ENCODE measurements around the gene PRDM15. TPM values are rescaled to one million over a fixed set of nuclear protein-coding genes. Genes with fewer than 3 reads are reported as not detected.

PRDM15 gene, protein sequence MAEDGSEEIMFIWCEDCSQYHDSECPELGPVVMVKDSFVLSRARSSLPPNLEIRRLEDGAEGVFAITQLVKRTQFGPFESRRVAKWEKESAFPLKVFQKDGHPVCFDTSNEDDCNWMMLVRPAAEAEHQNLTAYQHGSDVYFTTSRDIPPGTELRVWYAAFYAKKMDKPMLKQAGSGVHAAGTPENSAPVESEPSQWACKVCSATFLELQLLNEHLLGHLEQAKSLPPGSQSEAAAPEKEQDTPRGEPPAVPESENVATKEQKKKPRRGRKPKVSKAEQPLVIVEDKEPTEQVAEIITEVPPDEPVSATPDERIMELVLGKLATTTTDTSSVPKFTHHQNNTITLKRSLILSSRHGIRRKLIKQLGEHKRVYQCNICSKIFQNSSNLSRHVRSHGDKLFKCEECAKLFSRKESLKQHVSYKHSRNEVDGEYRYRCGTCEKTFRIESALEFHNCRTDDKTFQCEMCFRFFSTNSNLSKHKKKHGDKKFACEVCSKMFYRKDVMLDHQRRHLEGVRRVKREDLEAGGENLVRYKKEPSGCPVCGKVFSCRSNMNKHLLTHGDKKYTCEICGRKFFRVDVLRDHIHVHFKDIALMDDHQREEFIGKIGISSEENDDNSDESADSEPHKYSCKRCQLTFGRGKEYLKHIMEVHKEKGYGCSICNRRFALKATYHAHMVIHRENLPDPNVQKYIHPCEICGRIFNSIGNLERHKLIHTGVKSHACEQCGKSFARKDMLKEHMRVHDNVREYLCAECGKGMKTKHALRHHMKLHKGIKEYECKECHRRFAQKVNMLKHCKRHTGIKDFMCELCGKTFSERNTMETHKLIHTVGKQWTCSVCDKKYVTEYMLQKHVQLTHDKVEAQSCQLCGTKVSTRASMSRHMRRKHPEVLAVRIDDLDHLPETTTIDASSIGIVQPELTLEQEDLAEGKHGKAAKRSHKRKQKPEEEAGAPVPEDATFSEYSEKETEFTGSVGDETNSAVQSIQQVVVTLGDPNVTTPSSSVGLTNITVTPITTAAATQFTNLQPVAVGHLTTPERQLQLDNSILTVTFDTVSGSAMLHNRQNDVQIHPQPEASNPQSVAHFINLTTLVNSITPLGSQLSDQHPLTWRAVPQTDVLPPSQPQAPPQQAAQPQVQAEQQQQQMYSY
- total RNA-seq = 5.4 and 5.8 TPM in 2 replicates

DNA sequence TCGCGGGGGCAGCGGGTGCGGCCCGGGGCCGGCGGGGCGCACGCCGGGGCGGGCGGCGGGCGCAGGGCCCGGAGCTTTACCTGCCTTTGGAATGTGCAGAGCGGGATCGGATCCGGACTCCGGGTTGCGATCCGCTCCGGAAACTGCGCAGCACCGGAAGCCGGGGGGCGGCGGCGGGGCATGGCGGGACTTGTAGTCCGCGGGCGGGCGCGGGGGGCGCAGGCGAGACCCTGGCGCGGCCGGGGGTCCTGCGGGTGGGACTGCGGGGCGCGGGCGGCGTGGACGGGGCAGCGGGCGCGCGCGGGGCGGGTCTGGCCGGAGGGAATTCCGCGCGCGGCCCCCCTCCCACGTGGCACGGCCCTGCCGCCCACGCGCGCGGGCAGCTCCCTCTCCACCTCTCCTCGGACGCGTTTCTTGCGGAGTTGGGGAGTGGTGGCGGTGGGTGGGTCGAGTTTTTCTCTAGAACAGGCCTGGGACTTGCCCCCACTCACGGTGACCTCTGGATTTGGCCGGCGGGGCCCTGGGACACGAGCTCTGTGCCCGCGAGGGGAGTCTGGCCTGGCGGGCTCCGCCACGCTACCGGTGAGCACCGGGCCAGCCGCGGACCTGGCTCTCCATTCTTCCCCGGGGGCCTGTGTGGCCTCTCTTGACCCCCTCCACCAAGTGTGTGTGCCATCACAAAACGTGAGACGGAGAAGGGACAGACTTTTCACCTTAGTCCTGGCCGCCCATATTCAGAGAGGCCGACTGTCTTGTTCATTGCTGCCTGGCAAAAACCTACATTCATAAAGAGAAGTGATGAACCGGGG is at the start of gene PRDM15:
Gene PRDM15 (minus strand): TSS at position 155 of the 809 bp plus-strand sequence. CDS start 18,981 bp downstream, outside the sequence.
- Histone ChIP-seq H3K4me3 (ENCODE audit: low read depth, low read length) (peak within 1 kb of the TSS; percentile 88), H3K27me3 (ENCODE audit: control insufficient read depth, insufficient read depth, low read length) (no peaks in the 10 kb centered on the region), H3K36me3 (ENCODE audit: control insufficient read depth, insufficient read depth, low read length) (no peaks in the 10 kb centered on the region)
- no peak for TF ChIP-seq CTCF (IDR thresholded peaks at IDR 0.05; ENCODE audit: insufficient read depth, low read length, poor library complexity, severe bottlenecking)
- DNase-seq (ENCODE audit: low read depth) = no peak

GRCh38 chr21:41928621-41929220 is 49.6 kb upstream of the PRDM15 start:
- DNase-seq (ENCODE audit: low read depth) = no peak
- Histone ChIP-seq H3K36me3 (ENCODE audit: control insufficient read depth, insufficient read depth, low read length) (no peaks in the 10 kb centered on the region), H3K27me3 (ENCODE audit: control insufficient read depth, insufficient read depth, low read length) (no peaks in the 10 kb centered on the region), H3K4me3 (ENCODE audit: low read depth, low read length) (no peak overlapping the region)
- TF ChIP-seq CTCF (IDR thresholded peaks at IDR 0.05; ENCODE audit: insufficient read depth, low read length, poor library complexity, severe bottlenecking) = no peak

DNA sequence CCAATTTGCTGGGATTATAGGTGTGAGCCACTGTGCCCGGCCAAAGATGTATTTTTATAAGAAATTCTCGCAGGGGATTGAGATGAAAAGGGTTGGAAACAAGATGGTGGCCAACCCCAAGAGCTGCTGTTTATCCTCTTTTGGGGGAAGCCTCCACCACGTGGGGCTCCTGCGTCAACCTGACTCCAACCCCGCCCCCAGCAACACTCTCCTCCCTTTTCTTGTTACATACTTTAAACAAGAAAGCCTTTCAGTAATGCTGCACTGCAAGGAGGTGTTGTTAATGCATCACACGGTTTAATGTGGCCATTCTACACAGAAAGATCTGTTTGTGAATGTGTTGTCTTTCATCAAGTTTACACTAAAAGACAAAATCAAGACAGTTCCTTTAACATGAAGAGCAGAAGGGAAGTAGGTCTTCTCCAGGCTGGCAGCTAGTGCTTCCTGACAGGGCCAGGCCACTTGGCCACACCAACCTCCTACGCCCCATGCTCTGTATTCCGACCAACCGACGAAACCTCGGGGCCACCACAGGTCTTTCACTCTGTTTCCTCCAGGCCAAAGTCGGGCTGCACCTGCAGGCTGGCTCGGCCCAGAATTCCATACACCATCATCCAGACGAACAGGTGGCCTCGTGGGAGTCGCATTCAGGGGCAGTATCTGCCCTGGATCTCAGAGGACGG is 48.7 kb upstream of the PRDM15 start:
- DNase-seq (ENCODE audit: low read depth) = no peak
- Histone ChIP-seq H3K4me3 (ENCODE audit: low read depth, low read length) (no peak overlapping the region), H3K36me3 (ENCODE audit: control insufficient read depth, insufficient read depth, low read length) (no peaks in the 10 kb centered on the region), H3K27me3 (ENCODE audit: control insufficient read depth, insufficient read depth, low read length) (no peaks in the 10 kb centered on the region)
- no peak for TF ChIP-seq CTCF (IDR thresholded peaks at IDR 0.05; ENCODE audit: insufficient read depth, low read length, poor library complexity, severe bottlenecking)

DNA sequence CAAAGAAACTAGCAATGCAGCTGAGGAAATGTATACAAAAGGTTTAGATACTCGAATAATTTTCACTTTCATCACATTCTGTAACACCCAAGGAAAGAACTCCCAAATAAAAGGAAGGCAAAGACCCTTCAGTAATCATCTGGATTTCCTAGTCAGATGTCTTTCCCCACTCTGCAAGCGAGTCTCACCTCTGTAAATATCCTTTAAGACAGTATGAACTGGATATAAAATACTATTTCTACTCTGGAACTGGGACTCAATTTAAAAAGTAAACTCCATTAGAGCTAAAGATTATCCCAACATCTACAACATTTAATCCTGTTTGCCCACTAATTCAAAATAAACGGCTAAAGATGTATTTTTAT is 47.6 kb upstream of the PRDM15 start:
- H3K4me3 ChIP-seq (ENCODE audit: low read depth, low read length) = no peak overlapping the region
- no peaks in the 10 kb centered on the region for H3K36me3 ChIP-seq (ENCODE audit: control insufficient read depth, insufficient read depth, low read length)
- TF ChIP-seq CTCF (IDR thresholded peaks at IDR 0.05; ENCODE audit: insufficient read depth, low read length, poor library complexity, severe bottlenecking) = no peak
- H3K27me3 ChIP-seq (ENCODE audit: control insufficient read depth, insufficient read depth, low read length) = no peaks in the 10 kb centered on the region
- DNase-seq (ENCODE audit: low read depth) = no peak

Measured in kidney epithelial cell (primary cell).